Bronchial epithelial cell (primary cell): Measurements from ENCODE around the gene CISD1. TPM values are rescaled to one million over a fixed set of nuclear protein-coding genes. Genes with fewer than 3 reads are reported as not detected.
"Not testable (repeated sequence)": the region's sequence is repeated elsewhere in the genome, so short reads cannot be mapped to it uniquely, and the experiment has no call there.

Source experiments
- DNase-seq: peaks from one replicate; pipeline ENCODE4 v3.0.0-alpha.2; 2010; ENCODE audit warnings: low read depth
- FAIRE-seq: peaks from 2 replicates; lab custom pipeline; 2011; peaks lifted over from hg19 to GRCh38; lab: Jason Lieb, UNC
- H3K27me3 ChIP-seq: 2 replicates; pipeline ENCODE4 v1.5.1; 2011; ENCODE audit warnings: low read length; ENCODE audit not compliant: control insufficient read depth, insufficient read depth
- H3K36me3 ChIP-seq: 2 replicates; pipeline ENCODE4 v1.5.1; 2011; ENCODE audit warnings: low read length; ENCODE audit not compliant: control insufficient read depth, insufficient read depth
- H3K4me3 ChIP-seq: 2 replicates; pipeline ENCODE4 v1.5.1; 2011; ENCODE audit warnings: mild to moderate bottlenecking, low read depth, low read length, control low read depth
- CTCF ChIP-seq: IDR thresholded peaks from 2 replicates; pipeline ENCODE4 v1.5.1; 2011; ENCODE audit warnings: mild to moderate bottlenecking, moderate library complexity, low read length, control low read depth, inconsistent platforms; ENCODE audit not compliant: insufficient read depth, severe bottlenecking
- total RNA-seq: library from RNA; depleted of rRNA; stranded (reverse); fragments of >200 nt; gene quantifications from 2 replicates; pipeline ENCODE4 v1.2.1, GENCODE V29; 2014

The CISD1 gene
- 13.4 and 19.8 TPM in 2 replicates for total RNA-seq

DNA sequence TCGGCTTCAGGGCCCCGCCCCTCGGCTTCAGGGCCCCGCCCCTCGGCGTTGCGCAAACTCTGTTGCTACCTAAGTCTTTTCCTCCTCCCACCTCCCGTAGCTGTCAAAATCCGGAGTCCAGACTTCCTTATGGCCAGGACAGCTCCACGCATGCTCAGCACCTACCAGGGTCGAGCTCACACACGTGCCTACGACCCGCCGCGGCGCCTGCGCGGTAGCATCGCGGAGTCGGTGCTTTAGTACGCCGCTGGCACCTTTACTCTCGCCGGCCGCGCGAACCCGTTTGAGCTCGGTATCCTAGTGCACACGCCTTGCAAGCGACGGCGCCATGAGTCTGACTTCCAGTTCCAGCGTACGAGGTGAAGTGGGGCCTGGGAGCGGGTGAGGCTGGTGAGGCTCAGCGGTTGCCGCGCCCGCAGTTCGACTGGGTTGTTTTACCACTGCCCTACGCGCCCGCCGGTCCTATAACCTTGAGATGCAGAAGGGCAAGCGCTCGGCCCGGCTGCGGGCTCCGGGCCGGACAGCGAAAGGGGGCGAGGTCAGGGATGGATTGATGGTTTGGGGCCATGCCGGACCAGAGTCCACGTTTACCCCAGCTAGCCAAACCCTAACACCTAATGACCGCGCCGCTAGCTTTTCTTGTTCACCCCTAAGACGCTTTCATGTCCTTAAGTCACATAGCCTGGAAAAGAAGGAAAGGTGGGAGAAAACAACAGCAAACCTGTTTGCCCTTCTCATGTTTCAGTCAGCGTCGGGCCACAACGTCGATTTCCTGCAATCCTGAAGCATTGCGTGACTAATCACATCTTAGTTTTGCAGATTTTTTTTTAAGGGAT, at the start of gene CISD1:
Gene CISD1 (plus strand): TSS at position 217 of the 836 bp plus-strand sequence. CDS start 112 bp downstream, at position 329.
- peak; percentile 99 for DNase-seq
- no peak for TF ChIP-seq CTCF
- H3K36me3 ChIP-seq = no peaks in the 10 kb centered on the region
- FAIRE-seq = peak; percentile 36
- H3K4me3 ChIP-seq = peak within 1 kb of the TSS; percentile 88
- no peaks in the 10 kb centered on the region for H3K27me3 ChIP-seq

GRCh38 chr10:58219875-58220274, 49.1 kb upstream of the CISD1 start:
- Histone ChIP-seq H3K4me3 (no peak overlapping the region), H3K27me3 (no peaks in the 10 kb centered on the region), H3K36me3 (no peaks in the 10 kb centered on the region)
- no peak for TF ChIP-seq CTCF
- DNase-seq (no peak), FAIRE-seq (no peak)

- H3K4me3 ChIP-seq = no peak overlapping the region
- FAIRE-seq (no peak), DNase-seq (no peak)
- TF ChIP-seq CTCF = no peak
- no peaks in the 10 kb centered on the region for H3K27me3 ChIP-seq
- no peaks in the 10 kb centered on the region for H3K36me3 ChIP-seq
These were observed 48.1 kb upstream of the CISD1 start for GRCh38 chr10:58220769-58221451.

DNA sequence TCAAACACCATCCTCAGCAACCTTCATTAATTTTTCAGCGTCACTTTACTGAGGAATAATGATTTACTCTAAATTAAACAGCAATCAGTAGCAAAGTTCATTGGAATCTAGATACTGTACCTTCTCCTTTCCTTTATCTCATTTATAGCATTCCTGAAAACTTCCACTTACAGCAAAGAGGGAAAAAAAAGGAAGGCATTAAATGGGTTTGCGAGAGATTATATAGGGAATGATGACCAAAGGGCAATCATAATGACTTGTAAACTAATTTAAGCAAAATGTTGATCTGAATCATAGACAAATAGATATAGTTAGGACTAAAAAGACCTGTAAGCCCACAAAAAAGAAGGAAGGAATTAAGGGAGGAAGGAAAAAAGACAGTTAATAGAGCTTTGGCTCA, 43.3 kb upstream of the CISD1 start:
- Histone ChIP-seq H3K36me3 (no peaks in the 10 kb centered on the region), H3K4me3 (no peak overlapping the region), H3K27me3 (no peaks in the 10 kb centered on the region)
- DNase-seq (no peak), FAIRE-seq (no peak)
- TF ChIP-seq CTCF = no peak

DNA sequence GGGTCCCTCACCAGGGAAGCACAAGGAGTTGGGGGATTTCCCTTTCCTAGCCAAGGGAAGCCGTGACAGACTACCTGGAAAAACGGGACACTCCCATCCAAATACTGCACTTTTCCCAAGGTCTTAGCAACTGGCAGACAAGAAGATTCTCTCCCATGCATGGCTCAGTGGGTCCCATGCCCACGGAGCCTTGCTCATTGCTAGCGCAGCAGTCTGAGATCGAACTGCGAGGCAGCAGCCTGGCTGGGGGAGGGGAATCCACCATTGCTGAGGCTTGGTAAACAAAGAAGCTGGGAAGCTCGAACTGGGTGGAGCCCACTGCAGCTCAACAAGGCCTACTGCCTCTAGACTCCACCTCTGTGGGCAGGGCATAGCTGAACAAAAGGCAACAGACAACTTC, 39.1 kb upstream of the CISD1 start:
- H3K4me3 ChIP-seq, H3K36me3 ChIP-seq, H3K27me3 ChIP-seq, FAIRE-seq, DNase-seq: not testable (repeated sequence)
